Fibroblast of skin of left biceps (primary cell): ENCODE measurements around the gene RHOG.
"Not testable (repeated sequence)": the region's sequence is repeated elsewhere in the genome, so short reads cannot be mapped to it uniquely, and the experiment has no call there.

ENCODE experiments used
- DNase-seq, 2 experiments: peaks; one replicate each; pipeline ENCODE4 v3.0.0-alpha.2; 2013; ENCODE audit warnings: low read depth in 2 of 2

RHOG gene

DNA sequence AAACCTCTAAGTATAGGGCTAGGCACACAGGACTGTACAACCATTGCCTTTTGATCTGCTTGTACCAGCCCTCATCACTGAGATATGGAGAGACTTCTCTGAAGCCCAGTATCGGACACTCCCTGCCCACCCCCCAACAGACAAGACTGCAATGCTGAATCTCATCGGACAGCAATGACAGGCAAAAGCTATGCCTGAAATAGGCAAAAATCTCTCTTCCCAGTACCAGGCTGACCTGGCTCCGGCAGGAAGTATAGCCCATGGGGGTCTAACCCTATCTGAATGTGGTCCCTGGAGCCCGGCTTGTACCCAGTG, 6.5 kb downstream of the RHOG start:
- DNase-seq: no peak

DNA sequence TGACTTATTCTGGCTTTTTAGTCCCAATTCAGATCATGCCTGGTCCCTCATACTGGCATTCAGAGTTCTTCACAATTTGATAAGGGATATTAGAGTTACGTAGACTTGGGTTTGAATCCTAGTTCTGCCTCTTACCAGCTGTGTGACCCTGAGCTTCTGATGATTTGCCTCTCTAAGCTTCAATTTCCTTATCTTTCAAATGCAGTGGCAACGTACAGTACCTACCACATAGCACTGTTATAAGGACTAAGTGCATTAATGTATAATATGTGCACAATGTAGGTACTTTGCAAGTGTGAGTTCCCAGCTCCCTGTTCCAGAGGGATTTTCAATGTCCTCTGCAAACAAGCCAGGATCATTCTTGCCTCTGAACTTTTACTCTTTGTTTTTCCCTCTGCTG, 7.3 kb downstream of the RHOG start:
- DNase-seq: no peak

- no peak for DNase-seq
Measured at GRCh38 chr11:3832816-3833215, 7.9 kb downstream of the RHOG start.

DNA sequence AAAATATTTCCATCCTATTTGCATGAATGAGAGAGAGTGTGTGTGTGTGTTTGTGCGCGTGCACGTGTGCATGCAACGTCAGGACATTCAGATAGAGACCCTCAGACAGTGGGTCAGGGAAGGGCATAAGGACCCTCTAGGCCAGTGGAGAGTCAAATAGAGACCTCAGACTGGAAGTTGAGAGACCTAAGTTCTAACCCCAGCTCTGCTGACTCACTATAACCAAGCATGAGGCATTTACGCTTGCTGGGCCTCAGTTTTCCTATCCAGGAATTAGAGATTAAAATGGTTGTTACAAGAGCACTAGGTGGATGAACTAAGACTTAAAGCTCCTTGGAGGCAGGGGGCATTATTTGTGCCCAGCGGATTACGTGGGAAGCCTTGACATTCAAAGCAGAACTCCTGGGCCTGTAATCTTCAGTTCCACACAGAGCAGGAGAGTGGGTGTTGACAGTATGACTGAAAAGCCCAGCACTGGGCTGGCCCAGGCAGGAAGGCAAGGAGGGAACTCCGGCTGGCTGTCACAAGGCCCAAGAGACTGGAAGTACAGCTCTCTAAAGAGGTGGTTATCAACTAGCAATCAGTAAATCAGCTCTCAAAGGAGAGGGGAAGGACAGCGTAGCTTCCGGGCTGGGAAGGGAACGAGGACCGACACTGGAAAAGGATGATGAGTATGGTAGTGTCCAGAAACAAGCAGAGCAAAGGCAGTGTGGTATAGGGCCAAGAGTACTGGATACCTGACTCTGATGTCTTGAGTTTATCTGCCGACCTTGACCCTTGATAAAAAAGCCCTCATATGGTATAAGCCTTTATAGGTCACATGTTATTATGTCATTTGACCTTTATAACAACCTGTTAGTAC, 9.2 kb downstream of the RHOG start:
- DNase-seq: no peak

DNA sequence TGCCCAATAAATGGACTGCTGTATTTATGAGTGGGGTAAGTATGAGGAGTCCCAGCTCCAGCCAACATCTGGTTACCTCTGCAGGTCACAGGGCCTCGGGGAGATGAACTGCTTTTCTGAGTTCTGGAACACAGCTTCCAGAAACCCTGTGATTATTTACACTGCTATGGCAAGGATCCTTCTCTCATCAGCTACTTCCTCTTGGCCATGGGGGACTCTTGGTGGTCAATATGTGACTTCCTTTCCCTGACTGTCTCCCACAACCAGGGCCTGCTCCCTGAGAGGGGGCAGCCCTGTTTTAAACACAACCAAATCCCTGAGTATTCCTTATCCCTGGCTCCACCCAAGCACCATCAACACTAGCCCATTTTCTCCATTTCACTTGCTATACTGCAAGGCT, 10.0 kb downstream of the RHOG start:
- no peak for DNase-seq

DNA sequence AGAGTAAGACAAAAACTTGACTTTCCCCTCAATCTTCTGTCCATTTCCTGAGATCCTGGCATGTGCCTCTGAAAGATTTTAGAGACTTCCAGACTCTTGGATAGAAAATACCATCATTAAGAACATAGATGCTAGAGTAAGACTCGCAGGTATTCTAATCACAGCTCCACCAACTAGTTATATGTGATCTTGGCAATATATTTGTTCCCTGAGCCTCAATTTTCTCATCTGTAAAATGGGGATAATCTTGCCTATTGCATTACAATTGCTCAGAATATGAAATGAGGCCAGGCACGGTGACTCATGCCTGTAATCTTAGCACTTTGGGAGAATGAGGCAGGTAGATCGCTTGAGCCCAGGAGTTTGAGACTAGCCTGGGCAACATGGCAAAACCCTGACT, 10.7 kb downstream of the RHOG start:
- no peak for DNase-seq

DNA sequence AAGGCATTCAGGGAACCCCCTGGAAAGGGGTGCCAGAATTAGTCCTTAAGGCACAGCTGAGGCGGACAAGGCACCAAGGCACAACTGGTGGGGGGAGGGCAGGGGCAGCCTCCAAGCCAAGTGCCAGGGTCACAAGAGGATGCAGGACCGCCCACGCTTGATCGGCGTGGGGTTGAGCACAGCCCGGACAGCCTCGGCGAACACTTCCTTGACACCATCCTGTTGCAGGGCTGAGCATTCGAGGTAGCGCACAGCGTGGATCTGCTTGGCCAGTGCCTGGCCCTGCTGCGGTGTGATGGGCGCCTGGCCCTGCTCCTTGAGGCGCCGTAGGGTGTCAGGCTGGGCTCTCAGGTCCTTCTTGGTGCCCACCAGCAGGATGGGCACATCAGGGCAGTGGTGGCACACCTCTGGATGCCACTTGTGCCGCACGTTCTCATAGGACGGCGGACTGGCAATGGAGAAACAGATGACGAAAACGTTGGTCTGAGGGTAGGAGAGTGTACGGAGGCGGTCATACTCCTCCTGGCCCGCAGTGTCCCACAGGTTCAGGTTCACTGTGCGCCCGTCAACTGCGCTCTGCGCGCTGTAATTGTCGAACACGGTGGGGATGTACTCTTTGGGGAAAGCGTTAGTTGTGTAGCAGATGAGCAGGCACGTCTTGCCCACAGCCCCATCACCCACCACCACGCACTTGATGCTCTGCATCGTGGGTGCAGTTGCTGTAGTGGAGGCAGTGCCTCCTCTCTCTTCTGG, 13.1 kb downstream of the RHOG start:
- no peak for DNase-seq

GRCh38 chr11:3826721-3827120, 14.0 kb downstream of the RHOG start:
- no peak for DNase-seq

GRCh38 chr11:3825473-3826154, 15.1 kb downstream of the RHOG start:
- DNase-seq: no peak

DNA sequence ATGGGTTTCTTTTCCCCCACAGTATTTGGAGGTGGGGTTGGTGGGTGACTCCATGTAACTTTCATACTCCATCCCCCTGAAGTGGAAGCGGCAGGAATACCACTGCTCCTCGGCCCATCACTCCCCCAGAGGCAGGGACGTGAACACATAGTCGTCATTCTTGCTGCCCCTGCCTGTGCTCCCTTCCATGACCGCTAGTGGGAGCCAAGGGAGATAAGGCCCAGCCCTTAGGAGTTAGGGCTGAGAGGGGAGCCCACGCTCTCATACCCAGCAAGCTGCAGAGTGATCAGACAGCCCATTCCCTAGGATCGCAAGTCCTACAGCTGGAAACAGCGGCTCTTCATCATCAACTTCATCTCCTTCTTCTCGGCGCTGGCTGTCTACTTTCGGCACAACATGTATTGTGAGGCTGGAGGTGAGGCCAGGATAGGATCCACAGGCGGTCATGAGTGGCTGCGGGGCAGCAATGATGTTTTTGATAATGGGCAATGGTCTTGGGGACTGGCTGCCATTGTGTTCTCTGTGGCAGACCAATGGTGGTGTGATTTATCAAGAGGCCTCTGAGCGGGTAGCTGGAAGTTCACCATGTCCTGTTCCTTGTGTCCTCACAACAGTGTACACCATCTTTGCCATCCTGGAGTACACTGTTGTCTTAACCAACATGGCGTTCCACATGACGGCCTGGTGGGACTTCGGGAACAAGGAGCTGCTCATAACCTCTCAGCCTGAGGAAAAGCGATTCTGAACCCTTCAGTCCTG, 15.9 kb downstream of the RHOG start:
- no peak for DNase-seq

DNA sequence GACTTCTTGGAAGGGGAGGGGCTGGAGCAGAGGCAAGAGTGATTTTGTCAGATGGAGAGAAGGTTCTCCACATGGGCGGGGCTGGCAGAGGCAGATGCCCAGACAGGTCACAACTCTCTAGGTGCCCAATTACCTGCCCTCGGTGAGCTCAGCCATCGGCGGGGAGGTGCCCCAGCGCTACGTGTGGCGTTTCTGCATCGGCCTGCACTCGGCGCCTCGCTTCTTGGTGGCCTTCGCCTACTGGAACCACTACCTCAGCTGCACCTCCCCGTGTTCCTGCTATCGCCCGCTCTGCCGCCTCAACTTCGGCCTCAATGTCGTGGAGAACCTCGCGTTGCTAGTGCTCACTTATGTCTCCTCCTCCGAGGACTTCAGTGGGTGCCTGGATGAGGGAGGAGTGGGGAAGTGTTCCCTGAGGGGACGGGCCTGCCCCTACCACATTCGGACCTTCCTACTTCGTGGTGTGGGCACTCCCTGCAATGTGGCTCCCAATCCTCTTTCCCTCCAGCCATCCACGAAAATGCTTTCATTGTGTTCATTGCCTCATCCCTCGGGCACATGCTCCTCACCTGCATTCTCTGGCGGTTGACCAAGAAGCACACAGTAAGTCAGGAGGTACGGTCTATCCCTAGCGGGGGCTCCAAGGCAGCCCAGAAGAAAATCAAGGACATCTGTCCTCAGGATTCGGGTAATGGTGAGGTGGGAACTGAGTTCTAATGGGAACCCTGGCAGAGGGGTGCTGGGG, 16.8 kb downstream of the RHOG start:
- no peak for DNase-seq

GRCh38 chr11:3823303-3823702, 17.5 kb downstream of the RHOG start:
- DNase-seq: peak in 1 of 2 experiments; percentile 15

GRCh38 chr11:3822312-3822711, 18.4 kb downstream of the RHOG start:
- no peak for DNase-seq

DNA sequence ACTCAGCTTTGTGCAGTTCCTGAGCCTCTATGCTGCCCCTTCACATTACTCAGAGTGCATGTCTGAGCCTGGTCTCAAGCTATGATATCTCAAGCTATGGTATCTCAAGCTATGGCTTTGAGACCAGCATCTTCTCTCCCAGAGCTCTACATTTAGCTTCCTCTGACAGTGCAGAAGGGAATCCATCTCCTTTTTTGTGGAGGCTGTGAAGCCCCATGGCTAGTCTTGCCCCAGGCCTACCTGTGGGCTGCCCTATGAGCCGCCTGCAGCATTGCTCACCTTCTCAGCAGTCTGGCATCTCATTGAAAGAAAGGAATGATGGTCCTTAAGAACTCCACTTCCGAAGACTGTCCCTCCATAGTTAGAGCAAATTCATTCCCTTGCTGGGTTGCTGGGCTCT, 19.8 kb downstream of the RHOG start:
- no peak for DNase-seq

- DNase-seq: no peak
Measured at GRCh38 chr11:3817181-3817800, 23.5 kb downstream of the RHOG start.

DNA sequence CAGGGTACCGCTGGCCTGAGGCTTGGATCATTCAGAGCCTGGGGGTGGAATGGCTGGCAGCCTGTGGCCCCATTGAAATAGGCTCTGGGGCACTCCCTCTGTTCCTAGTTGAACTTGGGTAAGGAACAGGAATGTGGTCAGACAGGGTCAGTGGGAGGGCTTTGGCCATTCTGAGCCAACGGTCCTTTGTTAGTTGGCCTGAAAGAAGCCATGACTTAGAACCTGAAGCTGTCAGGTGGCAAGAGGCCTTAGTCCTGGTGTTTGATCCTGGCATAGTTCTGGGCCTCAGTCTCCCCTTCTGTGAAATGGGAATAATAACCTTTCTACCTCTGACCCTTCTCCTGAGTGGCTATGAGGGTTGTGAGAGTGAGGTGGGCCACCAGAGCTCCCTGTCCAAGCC, 24.1 kb downstream of the RHOG start:
- no peak for DNase-seq

GRCh38 chr11:3815845-3816244, 24.9 kb downstream of the RHOG start:
- no peak for DNase-seq

GRCh38 chr11:3814832-3815231, 25.9 kb downstream of the RHOG start:
- not testable (repeated sequence) for DNase-seq

- no peak for DNase-seq
Measured at GRCh38 chr11:3810951-3811350, 29.8 kb downstream of the RHOG start.

- DNase-seq: no peak
Measured at GRCh38 chr11:3810446-3810845, 30.3 kb downstream of the RHOG start.

- DNase-seq: no peak
Measured at GRCh38 chr11:3809624-3809928, 31.2 kb downstream of the RHOG start.
